ENCODE data around the gene CEPT1. TPM values are rescaled to one million over a fixed set of nuclear protein-coding genes. Genes with fewer than 3 reads are reported as not detected.

The CEPT1 gene
- total RNA-seq, 1 donor from 2014 or later = 31.3 TPM

DNA sequence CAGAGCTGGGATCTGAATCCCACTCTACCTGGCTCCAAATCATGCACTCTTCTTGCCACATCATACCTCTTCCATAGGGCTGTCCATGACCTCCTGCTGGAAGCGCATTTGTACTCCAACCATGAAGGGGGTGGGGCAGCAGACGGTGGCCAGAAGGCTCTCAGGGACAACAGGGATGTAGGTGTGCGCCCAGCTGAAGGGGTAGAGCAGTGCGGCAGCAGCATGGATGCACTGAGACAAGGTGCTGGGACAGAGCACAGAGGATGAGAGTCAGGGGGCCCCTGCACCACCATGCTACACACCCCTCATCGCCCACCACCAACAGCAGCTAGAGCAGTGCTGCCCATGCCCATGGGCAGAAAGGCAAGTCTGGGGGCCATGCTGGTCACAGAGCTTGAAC lies 52.1 kb downstream of the CEPT1 start:
- DNase-seq (ENCODE audit: extremely low read depth, low read depth, low spot score) = no peak

DNA sequence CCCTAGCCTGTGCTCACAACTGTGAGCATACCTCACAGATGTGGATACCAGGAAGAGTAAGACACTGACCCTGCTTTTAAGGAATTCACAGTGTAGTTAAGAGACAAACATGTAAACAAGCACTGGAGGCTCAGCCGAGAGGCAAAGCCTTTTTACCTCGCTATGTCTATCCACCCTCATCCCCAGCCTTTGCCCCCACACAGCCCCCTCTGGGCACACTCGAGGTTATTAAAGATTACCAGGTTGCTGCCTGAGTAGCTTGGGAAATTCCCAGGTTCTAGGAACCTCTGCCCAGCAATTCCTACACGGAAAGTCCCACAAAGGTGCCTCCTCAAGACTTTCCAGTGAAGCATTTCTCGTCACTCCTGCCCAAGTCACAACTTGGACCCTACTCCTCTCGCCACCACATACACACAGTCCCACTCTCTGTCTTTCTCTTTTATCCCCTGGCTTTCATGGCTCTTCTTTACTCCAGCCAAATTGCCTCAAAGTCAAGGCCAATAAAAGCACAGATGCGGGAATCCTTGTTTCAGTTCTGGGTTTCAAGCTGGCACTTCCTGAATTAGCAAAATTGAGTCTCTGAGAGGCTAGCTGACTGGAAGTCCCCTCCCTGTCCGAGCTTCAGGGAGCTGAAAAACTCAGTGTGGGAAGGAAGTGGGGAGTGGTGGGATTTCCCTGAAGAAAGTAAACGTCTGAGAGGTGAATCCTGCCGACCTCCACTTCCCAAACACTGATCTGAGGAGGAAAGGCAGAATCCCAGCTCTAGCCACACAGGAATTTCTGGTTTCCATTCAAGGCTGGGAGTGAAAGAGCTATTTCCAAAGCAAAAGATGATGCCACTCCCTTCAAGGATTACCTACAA lies 52.9 kb downstream of the CEPT1 start:
- DNase-seq (ENCODE audit: extremely low read depth, low read depth, low spot score) = no peak

DNA sequence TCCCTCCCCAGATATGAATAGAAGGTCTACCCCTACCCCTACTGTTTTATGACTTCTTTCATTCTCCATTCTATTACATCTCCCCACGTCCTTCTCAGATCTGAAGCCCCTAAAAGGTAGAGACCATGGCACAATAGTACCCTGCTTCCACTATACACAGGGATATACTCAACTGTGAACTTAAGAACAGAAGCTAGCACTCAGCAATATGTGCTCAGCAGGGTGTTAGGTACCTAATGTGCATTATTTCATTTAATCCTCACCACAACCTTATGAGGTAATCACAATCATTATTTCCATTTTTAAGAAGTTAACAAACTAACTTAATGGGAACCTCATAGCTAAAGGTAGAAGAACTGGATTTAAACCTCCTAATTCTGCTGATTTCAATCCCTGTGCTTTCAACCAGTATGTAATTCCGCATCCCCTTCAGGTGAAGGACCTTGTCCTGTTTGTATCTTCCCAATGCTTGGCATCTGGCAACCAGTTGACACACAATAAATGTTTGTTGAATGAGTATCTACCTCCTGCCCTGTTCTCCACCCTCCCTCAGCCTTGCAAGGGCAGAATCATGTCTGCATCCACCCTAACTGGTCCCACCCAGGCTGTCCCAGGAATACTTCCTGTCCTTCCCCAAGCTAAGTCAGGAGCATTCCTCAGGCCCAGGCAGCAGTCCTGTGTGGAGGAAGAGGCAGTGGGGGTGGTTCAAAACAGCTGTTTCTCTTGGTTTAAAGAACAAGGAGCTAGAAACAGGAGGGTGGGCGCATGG lies 53.9 kb downstream of the CEPT1 start:
- DNase-seq (ENCODE audit: extremely low read depth, low read depth, low spot score) = no peak

DNA sequence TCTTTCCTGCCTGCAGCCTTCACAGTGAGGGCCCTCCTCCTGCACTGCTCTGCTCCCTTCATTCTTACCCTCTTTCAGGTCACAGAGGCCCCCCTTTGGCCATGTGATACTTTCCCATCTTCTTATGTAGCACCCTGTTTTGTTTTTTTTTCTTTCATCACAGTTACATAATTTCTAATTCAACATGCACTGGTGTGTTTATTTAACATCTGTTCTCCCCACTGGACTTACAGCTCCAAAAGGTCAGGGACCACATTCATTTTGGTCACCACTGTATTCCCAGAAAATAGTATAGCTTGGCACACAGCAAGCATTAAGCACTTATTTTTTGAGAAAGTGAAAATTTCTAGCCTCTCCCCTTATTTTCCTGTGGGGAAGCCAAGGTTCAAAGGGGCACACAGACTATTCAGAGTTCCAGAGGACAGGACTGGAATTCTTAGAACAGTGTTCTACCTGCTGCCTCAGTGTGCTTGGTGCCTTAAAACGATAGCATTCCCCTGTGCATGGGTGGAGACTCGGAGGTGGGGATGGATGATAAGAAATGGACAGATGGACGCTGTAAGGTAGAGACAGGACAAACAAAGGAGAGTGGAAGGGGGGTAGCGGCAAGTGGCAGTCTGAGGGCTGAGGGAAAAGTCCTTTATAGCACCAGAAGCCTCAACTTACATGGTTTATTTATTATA lies 55.1 kb downstream of the CEPT1 start:
- no peak for DNase-seq (ENCODE audit: extremely low read depth, low read depth, low spot score)

DNA sequence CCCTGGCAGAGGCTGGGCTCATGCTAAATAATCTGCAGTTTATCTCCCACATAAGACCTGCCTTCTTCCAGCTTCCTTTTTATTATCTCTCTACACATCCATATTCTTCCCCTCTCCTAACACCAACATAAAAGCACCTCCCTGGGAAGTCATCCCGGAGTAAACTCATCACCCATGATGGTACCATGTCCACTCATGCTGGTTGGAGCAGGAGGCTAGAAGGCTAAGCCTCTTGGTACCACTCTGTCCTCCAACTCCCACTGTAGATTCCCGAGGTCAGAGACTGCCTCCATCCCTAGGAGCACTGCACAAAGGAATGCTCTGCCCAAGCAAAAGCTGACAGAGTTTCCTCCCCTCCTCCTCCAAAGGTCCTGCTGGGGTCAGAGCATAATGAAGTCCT lies 56.2 kb downstream of the CEPT1 start:
- no peak for DNase-seq (ENCODE audit: extremely low read depth, low read depth, low spot score)

DNA sequence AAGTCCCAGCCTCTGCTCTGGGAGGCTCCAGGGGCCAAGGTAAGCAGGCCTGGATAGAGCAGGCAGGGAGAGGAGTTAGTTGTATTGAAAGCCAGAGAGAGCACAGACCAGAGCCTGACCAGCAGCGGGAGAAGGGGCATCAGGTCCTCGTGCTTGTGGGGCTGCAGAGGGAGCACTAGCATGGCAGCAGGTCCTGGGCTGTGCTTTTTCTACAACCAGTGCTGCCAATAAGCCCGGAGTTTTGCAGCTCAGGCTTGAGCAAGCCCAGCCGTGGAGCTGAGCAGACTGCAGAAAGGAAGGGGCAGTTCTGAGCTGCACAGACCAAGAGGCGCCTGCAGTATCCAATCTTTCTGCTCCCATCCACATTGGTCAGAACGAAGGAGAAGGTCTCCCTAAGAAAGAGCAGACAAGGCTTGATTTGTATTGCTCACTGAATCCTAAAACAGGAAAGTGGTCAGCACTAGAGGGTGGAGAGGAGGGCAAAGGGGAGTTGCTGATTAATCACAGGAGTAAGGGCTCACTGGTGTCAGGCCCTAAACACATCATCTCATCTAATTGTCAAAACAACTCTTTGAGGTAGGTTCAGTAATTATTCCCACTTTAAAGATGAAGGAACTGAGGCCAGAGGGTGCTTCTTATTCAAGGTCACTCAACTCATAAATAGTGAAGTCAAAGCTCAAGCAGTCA lies 57.7 kb downstream of the CEPT1 start:
- DNase-seq (ENCODE audit: extremely low read depth, low read depth, low spot score) = no peak

DNA sequence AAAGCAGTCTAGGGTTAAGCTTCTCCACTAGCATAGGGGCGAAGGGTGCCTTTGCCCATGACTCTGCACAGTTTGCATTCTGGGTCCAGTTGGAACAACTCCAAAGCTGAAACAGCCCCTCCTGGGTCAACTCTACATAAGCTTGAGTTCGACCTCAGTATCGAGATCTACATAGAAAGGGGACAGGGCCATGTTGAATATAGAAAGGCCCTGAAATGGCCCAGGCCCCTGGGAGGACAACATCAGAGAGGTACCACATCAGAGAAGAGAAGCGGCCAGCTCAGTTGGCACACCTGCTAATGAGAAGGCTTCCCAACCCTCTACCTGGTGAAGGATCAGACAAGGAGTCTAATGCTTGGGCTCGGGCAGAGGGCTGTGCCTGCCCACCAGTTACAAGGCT lies 58.8 kb downstream of the CEPT1 start:
- no peak for DNase-seq (ENCODE audit: extremely low read depth, low read depth, low spot score)

DNA sequence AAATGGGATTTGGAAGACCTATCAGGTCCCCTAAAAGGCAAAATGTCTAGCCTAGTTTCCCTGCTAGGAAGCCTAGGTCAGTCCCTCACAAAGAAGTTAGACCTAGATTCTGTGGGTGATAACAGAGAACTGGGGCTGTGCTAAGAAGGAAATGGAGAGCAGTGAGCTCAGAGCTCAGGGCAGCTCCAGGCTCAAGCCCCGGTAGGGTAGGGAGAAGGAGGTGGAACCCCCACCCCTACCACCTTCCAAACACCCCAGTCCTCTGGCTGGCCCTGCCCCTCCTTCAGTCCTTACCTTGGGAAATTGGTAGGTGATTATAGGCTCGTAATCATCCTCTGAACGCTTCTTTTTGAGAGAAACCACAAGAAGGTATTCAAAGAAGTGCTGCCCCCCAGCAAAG lies 59.3 kb downstream of the CEPT1 start:
- no peak for DNase-seq (ENCODE audit: extremely low read depth, low read depth, low spot score)

DNA sequence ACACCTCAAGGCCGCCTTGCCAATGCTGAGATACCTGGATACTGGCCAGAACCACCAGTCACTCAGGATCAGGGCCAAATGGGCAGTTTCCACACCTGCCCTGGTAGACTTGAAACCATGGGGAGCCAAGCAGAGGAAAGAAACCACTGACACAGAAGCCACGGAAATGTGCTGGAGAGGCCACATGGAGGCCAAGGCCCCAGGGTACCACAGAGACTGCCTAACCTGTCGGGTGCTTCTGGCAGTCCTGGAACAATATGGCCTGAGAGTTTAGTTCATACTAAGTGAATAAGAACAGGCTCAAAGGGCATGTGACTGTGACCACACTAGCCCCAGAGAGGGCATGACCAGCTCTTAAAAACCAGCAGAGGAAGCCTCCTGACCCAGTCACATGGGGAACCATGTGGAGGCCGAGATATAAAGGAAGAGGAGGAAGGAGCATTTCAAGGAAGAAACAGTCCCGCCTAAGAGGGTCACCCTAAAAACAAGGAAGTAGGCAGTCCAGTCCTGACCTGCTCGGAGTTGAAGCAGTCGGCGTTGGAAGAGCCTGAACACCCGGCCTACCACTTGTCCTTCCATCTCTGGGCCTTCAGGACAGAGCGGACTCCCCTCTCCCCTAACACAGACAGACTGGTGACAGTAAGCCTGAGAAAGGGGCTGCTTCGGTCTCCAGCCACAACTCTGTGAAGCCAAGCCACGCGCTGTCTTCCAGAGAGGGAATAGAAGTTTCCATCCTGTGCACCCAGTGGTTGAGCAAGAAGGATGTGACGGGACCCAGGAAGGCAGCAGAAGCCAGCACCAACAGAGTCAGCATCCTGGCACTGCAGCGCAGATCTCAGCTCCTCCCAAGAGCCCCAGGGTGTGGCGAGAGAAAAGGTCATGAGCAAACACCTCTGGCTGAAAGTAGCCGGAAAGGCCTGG lies 60.1 kb downstream of the CEPT1 start, which contains the start of gene DENND2D:
TSS of gene DENND2D (minus strand) at position 766 of the 921 bp plus-strand sequence. CDS start at position 579, 187 bp downstream.
- DNase-seq (ENCODE audit: extremely low read depth, low read depth, low spot score) = no peak

DNA sequence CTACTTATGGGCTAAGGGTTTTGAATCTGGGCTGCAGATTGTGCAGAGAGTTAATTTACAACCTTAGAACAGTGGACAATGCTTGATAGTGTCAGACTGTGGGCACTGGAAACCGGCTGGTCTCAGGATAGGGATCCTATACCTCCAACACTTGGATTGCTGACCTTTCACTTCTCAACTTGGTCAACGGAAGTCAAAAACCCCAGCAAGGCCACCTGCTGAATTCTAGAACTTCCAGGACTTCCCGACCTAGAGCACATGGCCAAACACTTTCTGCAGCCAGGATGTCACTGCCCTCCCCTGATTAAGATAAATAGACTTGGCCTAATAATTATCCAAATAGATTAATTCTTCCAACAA lies 60.8 kb downstream of the CEPT1 start:
- DNase-seq (ENCODE audit: extremely low read depth, low read depth, low spot score) = no peak

DNA sequence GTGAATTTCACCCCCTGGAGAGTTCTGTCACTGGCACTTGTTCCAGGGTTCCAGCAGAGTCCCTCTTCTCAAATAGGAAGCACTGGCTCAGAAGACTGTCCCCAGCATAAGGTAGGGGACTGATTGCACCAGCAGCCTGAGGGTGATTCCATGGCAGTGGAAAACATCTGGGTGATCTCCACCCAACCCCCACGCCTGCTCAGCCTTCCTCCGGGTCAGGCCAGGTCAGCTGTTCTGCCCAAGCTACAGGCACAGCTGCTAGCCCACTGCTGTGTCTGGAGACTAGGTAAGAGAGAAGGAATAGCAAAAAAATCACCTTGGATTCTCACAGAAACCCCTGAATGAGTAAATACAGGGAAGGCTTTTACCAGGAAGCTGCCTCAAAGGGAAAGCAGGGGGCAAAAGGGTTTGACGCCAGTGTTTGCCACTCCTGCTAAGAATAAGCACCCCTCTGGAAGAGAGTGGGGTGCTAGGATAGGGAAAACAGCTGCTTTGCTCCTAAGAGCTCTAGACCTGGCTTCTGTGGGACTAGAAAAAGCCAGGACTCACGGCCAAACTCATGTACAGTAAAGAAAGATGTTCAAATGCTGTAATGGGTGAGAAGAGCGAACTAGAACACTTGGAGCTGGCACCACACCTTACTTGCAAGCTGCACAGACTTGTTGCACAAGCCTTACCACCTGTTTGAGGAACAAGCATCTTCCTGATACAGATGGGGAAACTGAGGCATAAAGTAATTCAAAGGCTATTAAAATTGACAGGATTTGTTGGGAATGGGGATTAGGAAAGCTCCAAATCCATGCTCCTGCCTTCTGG lies 61.5 kb downstream of the CEPT1 start:
- no peak for DNase-seq (ENCODE audit: extremely low read depth, low read depth, low spot score)

DNA sequence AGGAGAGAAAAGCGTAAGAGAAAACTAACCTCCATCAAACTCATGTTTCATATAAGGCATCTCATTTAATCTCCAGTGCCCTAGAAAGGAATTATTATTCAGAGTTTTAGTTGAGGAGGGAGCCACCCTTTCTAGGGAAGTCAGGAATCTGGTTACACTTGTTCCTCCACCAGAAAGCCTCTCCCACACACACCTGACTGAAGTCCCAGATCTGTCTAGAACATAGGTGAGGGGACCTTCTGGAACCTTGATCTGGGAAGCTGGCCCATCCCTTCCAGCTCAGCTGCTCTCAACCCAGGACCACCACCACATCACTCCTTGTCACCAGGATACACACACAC lies 62.3 kb downstream of the CEPT1 start:
- no peak for DNase-seq (ENCODE audit: extremely low read depth, low read depth, low spot score)

DNA sequence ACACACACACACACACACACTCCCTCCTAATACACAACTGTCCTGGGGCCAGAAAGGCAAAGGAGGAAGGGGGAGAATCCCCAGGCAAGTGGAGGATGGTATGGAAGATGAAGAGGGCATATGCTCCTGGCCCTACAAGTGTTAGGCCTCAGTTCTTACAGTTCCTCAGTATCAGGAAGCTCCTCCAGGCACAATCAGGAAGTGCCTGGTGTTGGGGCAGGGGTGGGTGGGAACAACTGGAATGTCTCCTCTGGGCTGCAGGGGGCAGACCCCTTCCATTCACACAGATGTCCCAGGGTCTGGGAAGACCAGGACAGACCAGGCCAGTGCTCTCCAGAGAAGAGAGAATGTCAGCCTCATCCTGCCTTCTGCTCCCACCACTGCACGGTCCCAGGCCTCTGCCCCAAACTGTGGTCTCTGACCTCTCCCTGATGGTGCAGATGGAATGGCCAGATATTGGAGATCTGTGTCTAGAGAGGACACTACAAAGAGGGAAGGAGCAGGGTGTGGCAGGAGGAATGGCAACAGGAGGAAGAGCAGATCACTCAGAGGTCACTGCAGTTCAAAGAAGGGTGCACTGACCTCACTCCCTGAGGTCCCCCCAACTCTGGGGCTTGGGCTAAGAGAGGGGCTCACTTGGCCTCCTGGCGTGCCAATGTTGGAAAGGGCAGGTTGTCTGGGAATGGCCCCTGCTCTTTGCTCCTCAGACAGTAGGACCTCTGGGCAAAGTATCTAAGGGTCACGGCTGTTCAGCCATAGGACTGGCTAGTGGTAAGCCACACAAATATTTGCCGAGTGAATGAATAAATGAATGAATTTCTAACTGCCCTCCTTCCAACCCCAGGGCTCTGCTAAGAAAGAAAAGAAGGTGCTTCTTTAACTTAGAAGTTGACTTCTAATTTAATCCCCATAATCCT lies 62.9 kb downstream of the CEPT1 start:
- no peak for DNase-seq (ENCODE audit: extremely low read depth, low read depth, low spot score)

DNA sequence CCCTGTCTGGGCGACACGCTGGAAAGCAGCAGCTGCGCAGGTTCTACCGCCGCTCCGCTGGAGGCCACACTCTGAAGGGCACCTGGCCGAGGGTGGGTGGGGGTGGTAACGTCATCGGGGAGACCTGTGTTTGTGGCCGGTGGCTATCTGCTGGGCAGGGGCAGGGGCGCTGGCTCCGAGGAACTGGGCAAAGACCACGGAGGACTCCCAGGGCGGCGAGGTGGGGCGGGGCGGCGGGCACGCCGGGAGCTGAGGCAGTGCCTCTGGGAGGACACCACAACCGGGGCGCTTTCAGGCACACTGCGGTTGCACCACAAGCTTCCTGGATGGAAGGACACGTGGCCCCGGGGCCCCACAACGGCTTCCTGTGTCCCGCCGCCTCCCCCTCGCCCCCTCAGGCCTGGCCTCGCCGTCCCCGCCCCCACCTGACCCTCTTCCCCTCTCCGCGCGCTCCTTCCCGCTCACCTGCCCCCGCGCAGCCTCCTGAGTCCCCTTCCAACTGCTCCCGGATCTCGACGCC lies 63.7 kb downstream of the CEPT1 start:
- DNase-seq (ENCODE audit: extremely low read depth, low read depth, low spot score) = no peak

DNA sequence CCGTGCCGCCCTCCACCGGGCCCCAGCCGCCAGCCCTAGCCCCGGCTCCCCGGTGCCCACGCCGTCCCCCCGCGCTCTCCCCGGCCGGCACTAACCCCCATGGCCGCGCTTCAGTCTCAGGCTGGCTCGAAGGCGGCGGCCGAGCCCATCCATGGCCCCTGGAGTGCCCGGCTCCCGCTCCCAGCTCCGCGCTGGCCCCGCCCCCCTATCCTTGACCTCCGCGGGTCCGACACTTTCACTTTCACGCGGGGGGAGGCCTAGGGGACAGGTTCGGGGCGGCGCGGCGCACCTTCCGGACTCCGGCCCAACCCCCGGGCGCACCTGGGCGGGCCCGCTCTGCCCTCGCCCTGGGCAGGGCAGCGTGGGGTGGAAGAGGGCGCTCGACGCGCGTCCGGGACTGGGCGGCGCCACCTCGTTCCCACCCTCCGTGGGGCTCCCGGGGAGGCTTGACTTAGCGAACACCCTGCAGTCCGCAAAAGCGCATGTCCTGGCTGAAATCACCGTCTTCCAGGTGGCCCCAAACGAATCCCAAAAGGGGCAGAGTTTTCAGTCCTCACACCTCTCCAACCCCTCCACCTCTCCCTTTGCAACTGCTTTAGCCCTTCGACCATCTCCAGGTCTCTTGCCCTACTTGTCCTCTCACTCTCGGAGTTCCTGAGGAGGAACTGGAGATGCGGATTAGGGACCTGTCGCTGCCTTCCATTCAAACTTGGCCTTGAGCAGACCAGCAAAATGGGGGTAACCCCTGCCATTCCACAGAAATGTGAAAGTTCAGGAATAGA lies 64.4 kb downstream of the CEPT1 start:
- no peak for DNase-seq (ENCODE audit: extremely low read depth, low read depth, low spot score)

DNA sequence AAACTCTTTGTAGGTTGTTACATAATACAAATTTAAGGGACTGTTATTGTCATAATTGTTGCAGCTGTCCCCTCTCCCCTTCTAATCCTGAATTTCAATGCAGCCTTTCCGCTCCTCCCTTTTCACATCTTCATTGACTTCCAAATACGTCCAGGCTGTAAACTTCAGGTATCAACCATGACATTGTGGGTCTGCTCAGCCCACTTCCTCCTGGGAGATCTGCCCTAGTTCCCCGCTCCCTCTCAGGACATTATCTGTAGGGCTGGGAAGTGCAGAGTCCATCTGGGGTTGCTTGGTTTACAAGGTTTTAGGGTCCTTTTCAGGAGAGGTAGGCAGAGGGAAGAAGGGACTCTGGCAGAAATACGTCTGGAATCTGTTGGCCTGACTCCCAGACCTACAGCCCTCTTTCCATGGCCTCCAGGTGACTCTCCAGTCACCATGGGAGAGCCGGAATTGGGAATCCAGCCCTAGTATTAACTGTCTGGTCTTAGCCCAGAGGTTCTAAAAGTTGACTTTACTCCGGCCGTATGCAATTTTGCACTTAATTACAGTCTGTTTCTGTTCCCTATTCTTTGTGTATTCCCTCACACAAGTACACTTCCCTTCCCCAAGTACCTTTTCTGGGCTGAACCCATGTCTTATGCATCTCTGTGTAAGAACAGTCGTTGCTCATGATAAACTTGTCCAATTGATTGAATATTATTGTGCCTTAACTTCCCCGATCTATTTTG lies 65.1 kb downstream of the CEPT1 start:
- DNase-seq (ENCODE audit: extremely low read depth, low read depth, low spot score) = no peak

DNA sequence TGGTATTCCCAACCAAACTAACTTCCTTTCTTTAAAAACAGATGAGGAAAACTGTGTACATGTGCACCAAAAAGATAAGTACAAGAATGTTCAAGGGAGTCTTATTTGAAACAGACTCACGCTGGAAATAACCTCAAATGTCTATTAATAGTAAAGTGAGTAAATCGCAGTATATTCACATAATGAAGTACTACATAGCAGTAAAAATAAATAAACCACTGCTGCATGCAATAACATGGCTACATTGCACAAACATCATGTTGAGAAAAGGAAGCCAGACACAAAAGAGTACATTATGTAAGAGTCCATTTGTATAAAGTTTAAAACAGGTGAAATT lies 65.7 kb downstream of the CEPT1 start:
- DNase-seq (ENCODE audit: extremely low read depth, low read depth, low spot score) = no peak

Data from glomerular endothelial cell (primary cell).